NT2/D1 (cell line): ENCODE results near the gene DNAJB8.

Experiments used
- YY1 ChIP-seq: IDR thresholded peaks from 2 replicates; pipeline ENCODE4 v1.6.1; 2011; ENCODE audit not compliant: insufficient read length, insufficient read depth
- ZNF274 ChIP-seq: IDR thresholded peaks from 2 replicates; pipeline ENCODE4 v1.6.1; 2011; ENCODE audit warnings: mild to moderate bottlenecking, low read depth, low read length

GRCh38 chr3:128491691-128491940, 24.9 kb upstream of the DNAJB8 start:
- TF ChIP-seq YY1 (no peak), ZNF274 (no peak)
